GM12891 (cell line): ENCODE data around the gene FLT4.

ENCODE experiments used
- PAX5 ChIP-seq: IDR thresholded peaks from 2 replicates; pipeline ENCODE4 v1.6.1; 2011; ENCODE audit warnings: low read length, moderate library complexity, mild to moderate bottlenecking; ENCODE audit not compliant: insufficient read depth, severe bottlenecking
- POLR2A ChIP-seq: IDR thresholded peaks from 2 replicates; pipeline ENCODE4 v1.6.1; 2011; ENCODE audit warnings: low read depth, low read length, control low read depth
- POLR2AphosphoS5 ChIP-seq: IDR thresholded peaks from 2 replicates; pipeline ENCODE4 v1.6.1; 2011; ENCODE audit warnings: low read depth, low read length, control low read depth
- SPI1 ChIP-seq: IDR thresholded peaks from 2 replicates; pipeline ENCODE4 v1.6.1; 2011; ENCODE audit warnings: low read depth, low read length, control low read depth
- TAF1 ChIP-seq: IDR thresholded peaks from 2 replicates; pipeline ENCODE4 v1.6.1; 2011; ENCODE audit warnings: low read depth, low read length, control low read depth

DNA sequence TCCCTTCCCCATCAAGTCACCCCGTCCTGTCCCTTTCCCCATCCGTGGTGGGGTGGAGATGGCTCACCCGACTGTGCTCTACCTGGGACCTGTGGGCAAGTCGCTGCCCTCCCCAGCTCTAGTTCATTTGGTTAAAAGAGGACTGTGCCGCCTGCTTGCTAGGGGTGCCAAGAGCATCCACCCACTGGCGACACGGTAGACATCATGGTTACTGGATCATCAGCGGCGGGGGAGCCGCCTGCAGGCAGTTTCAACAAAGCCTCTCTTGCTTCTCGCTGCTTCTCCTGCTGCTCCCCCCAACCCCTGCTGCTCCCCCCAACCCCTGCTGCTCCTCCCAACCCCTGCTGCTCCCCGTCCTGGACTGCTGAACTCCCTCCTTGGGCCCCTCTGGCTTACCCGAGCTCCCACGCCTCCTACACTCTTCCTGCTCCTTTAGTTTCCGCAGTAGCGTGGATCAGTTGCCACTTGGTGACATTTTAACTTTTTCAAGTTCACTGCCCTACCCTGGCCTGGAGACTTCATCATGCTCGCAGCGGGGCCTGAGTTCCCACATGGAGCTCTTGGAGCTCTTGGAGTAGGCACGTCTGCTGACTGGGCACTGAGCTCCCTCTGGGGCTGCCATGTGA lies 36.1 kb downstream of the FLT4 start:
- no peak for TF ChIP-seq POLR2A
- no peak for TF ChIP-seq POLR2AphosphoS5
- TF ChIP-seq TAF1 = no peak
- TF ChIP-seq SPI1 = no peak
- TF ChIP-seq PAX5 = no peak
